ENCODE data around the gene GNAS.

Gene GNAS

DNA sequence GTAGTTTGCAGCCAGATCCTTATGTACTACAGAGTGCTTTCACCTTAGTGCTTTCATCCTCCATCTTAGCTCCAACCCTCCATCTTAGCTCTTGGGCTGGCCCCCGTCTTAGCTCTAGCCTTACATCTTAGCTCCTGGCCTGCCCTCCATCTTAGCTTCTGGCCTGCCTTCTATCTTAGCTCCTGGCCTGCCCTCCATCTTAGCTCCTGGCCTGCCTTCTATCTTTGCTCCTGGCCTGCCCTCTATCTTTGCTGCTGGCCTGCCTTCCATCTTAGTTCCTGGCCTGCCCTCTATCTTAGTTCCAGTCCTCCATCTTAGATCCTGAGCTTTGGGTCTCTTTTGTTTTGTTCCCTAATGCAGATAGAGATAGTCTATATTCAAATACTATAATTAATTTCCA is 22.0 kb downstream of the GNAS start:
- Histone ChIP-seq H3K79me2 (ENCODE audit: control insufficient read depth, low read length) (no peaks in the 10 kb centered on the region), H4K20me1 (ENCODE audit: control insufficient read depth, insufficient read depth, low read depth, low read length) (no peaks in the 10 kb centered on the region), H3K4me1 (ENCODE audit: control insufficient read depth, low read length) (peaks cover 13% of the 10 kb centered on the region), H3K27me3 (ENCODE audit: control insufficient read depth, low read length) (no peaks in the 10 kb centered on the region), H3K9me3 (ENCODE audit: control insufficient read depth, insufficient read depth, low read length) (no peaks in the 10 kb centered on the region), H3K4me2 (ENCODE audit: low read length) (no peak overlapping the region), H3K36me3 (ENCODE audit: control insufficient read depth, low read length) (no peaks in the 10 kb centered on the region), H3K4me3 (ENCODE audit: low read length) (no peak overlapping the region), H3K27ac (ENCODE audit: low read depth, low read length) (no peak overlapping the region), H3F3A (ENCODE audit: control insufficient read depth, insufficient read depth) (no peaks in the 10 kb centered on the region), H3K9me2 (replicated peaks; ENCODE audit: control insufficient read depth, low read length) (no peaks in the 10 kb centered on the region)
- TF ChIP-seq EZH2phosphoT487 (IDR thresholded peaks at IDR 0.05; ENCODE audit: borderline replicate concordance, low read length) (no peak), CTCF (IDR thresholded peaks at IDR 0.05; ENCODE audit: low read depth, low read length, poor library complexity, severe bottlenecking) (no peak)

DNA sequence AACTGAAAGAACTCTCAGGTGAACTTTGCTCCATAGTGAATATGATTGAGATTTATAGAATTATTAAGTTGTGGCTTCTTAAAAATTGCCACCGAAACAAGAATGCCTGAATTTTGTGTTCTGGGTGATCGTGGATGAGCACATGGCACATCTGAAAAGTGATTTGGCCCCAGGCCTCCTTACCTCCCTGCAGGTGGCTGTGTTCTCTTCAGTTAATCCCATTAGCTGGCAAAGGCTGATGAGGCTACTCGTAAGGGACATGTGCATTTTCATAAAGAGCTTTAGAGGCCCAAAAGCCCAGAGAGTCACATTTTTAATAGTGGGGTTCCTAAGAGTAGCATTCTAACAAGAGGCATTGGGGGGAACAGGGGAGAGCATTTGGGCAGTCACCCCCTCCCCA is 22.6 kb downstream of the GNAS start:
- Histone ChIP-seq H3K36me3 (ENCODE audit: control insufficient read depth, low read length) (no peaks in the 10 kb centered on the region), H3K79me2 (ENCODE audit: control insufficient read depth, low read length) (no peaks in the 10 kb centered on the region), H3K4me2 (ENCODE audit: low read length) (no peak overlapping the region), H3K27me3 (ENCODE audit: control insufficient read depth, low read length) (0 out of 2 replicates have a peak, but pooled peaks cover 2% of the 10 kb centered on the region), H3K4me1 (ENCODE audit: control insufficient read depth, low read length) (peaks cover 13% of the 10 kb centered on the region), H3K9me2 (replicated peaks; ENCODE audit: control insufficient read depth, low read length) (no peaks in the 10 kb centered on the region), H4K20me1 (ENCODE audit: control insufficient read depth, insufficient read depth, low read depth, low read length) (no peaks in the 10 kb centered on the region), H3K4me3 (ENCODE audit: low read length) (no peak overlapping the region), H3F3A (ENCODE audit: control insufficient read depth, insufficient read depth) (no peaks in the 10 kb centered on the region), H3K27ac (ENCODE audit: low read depth, low read length) (no peak overlapping the region), H3K9me3 (ENCODE audit: control insufficient read depth, insufficient read depth, low read length) (no peaks in the 10 kb centered on the region)
- TF ChIP-seq EZH2phosphoT487 (IDR thresholded peaks at IDR 0.05; ENCODE audit: borderline replicate concordance, low read length) = no peak
- no peak for TF ChIP-seq CTCF (IDR thresholded peaks at IDR 0.05; ENCODE audit: low read depth, low read length, poor library complexity, severe bottlenecking)

DNA sequence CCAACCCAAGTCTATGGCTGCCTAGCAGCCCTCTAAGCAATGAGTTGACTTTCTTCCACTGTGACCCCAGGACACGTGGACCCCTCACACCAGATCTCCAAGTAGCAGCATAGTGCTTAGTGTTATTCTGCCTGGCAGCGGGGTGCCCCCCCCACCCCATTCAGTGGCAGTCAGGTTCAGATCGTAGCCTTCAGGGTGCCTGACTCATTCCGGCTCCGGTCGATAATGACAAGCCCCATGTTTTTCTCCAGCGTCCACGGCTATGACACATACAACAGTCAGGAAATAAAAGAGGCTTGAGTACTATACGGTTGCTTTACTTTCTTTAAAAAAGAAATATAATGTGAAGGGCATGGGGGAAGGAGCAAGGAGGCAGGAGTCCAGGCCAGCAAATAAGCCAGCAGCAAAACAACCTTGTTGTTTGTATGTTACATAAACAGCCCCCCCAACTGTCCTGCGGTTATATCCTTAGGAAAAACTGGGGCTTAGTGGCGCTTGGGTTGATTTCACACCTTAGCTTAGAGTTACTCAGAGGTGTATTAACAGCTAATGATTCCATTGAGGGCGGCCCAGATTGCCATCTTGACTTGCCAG is 23.1 kb downstream of the GNAS start:
- no peaks in the 10 kb centered on the region for H3F3A ChIP-seq (ENCODE audit: control insufficient read depth, insufficient read depth)
- no peak overlapping the region for H3K4me2 ChIP-seq (ENCODE audit: low read length)
- 0 out of 2 replicates have a peak, but pooled peaks cover 4% of the 10 kb centered on the region for H3K27me3 ChIP-seq (ENCODE audit: control insufficient read depth, low read length)
- H3K4me1 ChIP-seq (ENCODE audit: control insufficient read depth, low read length) = peaks cover 7% of the 10 kb centered on the region
- no peaks in the 10 kb centered on the region for H3K9me2 ChIP-seq (replicated peaks; ENCODE audit: control insufficient read depth, low read length)
- no peak overlapping the region for H3K27ac ChIP-seq (ENCODE audit: low read depth, low read length)
- no peaks in the 10 kb centered on the region for H3K9me3 ChIP-seq (ENCODE audit: control insufficient read depth, insufficient read depth, low read length)
- no peaks in the 10 kb centered on the region for H3K36me3 ChIP-seq (ENCODE audit: control insufficient read depth, low read length)
- no peak overlapping the region for H3K4me3 ChIP-seq (ENCODE audit: low read length)
- no peaks in the 10 kb centered on the region for H3K79me2 ChIP-seq (ENCODE audit: control insufficient read depth, low read length)
- H4K20me1 ChIP-seq (ENCODE audit: control insufficient read depth, insufficient read depth, low read depth, low read length) = no peaks in the 10 kb centered on the region
- TF ChIP-seq EZH2phosphoT487 (IDR thresholded peaks at IDR 0.05; ENCODE audit: borderline replicate concordance, low read length) (no peak), CTCF (IDR thresholded peaks at IDR 0.05; ENCODE audit: low read depth, low read length, poor library complexity, severe bottlenecking) (no peak)

Data from DOHH2 (cell line).